CD4-positive, CD25-positive, alpha-beta regulatory T cell (primary cell): ENCODE data around the gene FSTL4. TPM values are rescaled to one million over a fixed set of nuclear protein-coding genes. Genes with fewer than 3 reads are reported as not detected.
A peak's percentile ranks its signal among the peaks of the same experiment; 100 is the strongest.

Source experiments
- ATAC-seq, 2 donors: fragments of 150-1000 bp; cut with Tn5 transposase; one replicate each; pipeline ENCODE4 v1.10.0; 2021; ENCODE audit warnings: low read depth in 2 of 2, moderate number of reproducible peaks in 2 of 2, moderate library complexity in 1 of 2
- DNase-seq, 3 donors: peaks; one replicate each; pipeline versions ENCODE4 v3.0.0 to v3.0.0-alpha.2; 2012 to 2022; ENCODE audit warnings: mixed read lengths in 1 of 3
- H3K27ac ChIP-seq: one replicate; pipeline ENCODE4 v1.7.0; 2013; ENCODE audit warnings: mild to moderate bottlenecking, low read length; ENCODE audit not compliant: insufficient read depth, poor library complexity, severe bottlenecking
- H3K27me3 ChIP-seq: one replicate; pipeline ENCODE4 v1.7.0; 2013; ENCODE audit warnings: low read length; ENCODE audit not compliant: control insufficient read depth, insufficient read depth
- H3K36me3 ChIP-seq: one replicate; pipeline ENCODE4 v1.7.0; 2013; ENCODE audit warnings: mild to moderate bottlenecking, low read length, moderate library complexity; ENCODE audit not compliant: control insufficient read depth, insufficient read depth
- H3K4me1 ChIP-seq: 2 replicates; pipeline ENCODE4 v1.7.0; 2013; ENCODE audit warnings: mild to moderate bottlenecking, low read length; ENCODE audit not compliant: insufficient read depth, control insufficient read depth, poor library complexity, severe bottlenecking
- H3K4me3 ChIP-seq: one replicate; pipeline ENCODE4 v1.7.0; 2013; ENCODE audit warnings: low read depth, mild to moderate bottlenecking, low read length, moderate library complexity
- H3K9me3 ChIP-seq, 2 experiments: 1 replicate in 1 of 2; 2 replicates in 1 of 2; pipeline ENCODE4 v1.7.0; 2013; ENCODE audit warnings: low read length in 2 of 2, mild to moderate bottlenecking in 1 of 2, moderate library complexity in 1 of 2; ENCODE audit not compliant: control insufficient read depth in 2 of 2
- H3K27ac Mint-ChIP-seq, 3 donors: one replicate each; pipeline ENCODE4 v1.8.0; 2020 to 2022; ENCODE audit warnings: mild to moderate bottlenecking in 3 of 3, mixed read lengths in 3 of 3, moderate library complexity in 2 of 3
- H3K27me3 Mint-ChIP-seq: one replicate; pipeline ENCODE4 v1.8.0; 2022; ENCODE audit warnings: mild to moderate bottlenecking, mixed read lengths
- H3K36me3 Mint-ChIP-seq: one replicate; pipeline ENCODE4 v1.8.0; 2020; ENCODE audit warnings: mixed read lengths
- H3K4me1 Mint-ChIP-seq, 4 donors: one replicate each; pipeline ENCODE4 v1.8.0; 2020 to 2022; ENCODE audit warnings: mixed read lengths in 4 of 4, mild to moderate bottlenecking in 1 of 4
- H3K4me3 Mint-ChIP-seq, 4 donors: one replicate each; pipeline ENCODE4 v1.8.0; 2020 to 2022; ENCODE audit warnings: mild to moderate bottlenecking in 4 of 4, mixed read lengths in 4 of 4, moderate library complexity in 3 of 4
- H3K9me3 Mint-ChIP-seq, 7 donors: one replicate each; pipeline ENCODE4 v1.8.0; 2020 to 2022; ENCODE audit warnings: mixed read lengths in 7 of 7, mild to moderate bottlenecking in 3 of 7, moderate library complexity in 2 of 7
- polyA plus RNA-seq, 4 donors: library from polyadenylated mRNA; unstranded; fragments of 300-500 nt; fragmentation: Illumina TruSeq; gene quantifications; one replicate each; pipeline ENCODE4 v1.2.3, GENCODE V29; 2021
- total RNA-seq: library from RNA; stranded (reverse); gene quantifications from one replicate; pipeline ENCODE4 v1.2.3, GENCODE V29; 2022

FSTL4 gene
- total and polyA plus RNA-seq, 5 donors from 2014 or later: 0.57 TPM; not detected in 4

- Histone ChIP-seq H3K27ac (no peak overlapping the region), H3K9me3 (no peaks in the 10 kb centered on the region), H3K36me3 (no peaks in the 10 kb centered on the region), H3K27me3 (no peaks in the 10 kb centered on the region), H3K4me3 (no peak overlapping the region), H3K4me1 (no peaks in the 10 kb centered on the region)
- Mint-ChIP-seq H3K27ac (no peak overlapping the region), H3K4me1 (no peaks in the 10 kb centered on the region), H3K4me3 (no peak overlapping the region), H3K36me3 (no peaks in the 10 kb centered on the region), H3K27me3 (peaks cover 17% of the 10 kb centered on the region), H3K9me3 (no peaks in the 10 kb centered on the region)
- no peak for DNase-seq
- no peak for ATAC-seq
Observed at GRCh38 chr5:133474851-133475590, 137.3 kb downstream of the FSTL4 start.

GRCh38 chr5:133473291-133473690, 139.1 kb downstream of the FSTL4 start:
- Mint-ChIP-seq H3K27ac (peak overlapping the region in 1 of 3 donors; percentile 9), H3K9me3 (no peaks in the 10 kb centered on the region), H3K27me3 (peaks cover 23% of the 10 kb centered on the region), H3K4me1 (no peaks in the 10 kb centered on the region), H3K4me3 (no peak overlapping the region), H3K36me3 (no peaks in the 10 kb centered on the region)
- no peak for DNase-seq
- Histone ChIP-seq H3K27me3 (no peaks in the 10 kb centered on the region), H3K9me3 (no peaks in the 10 kb centered on the region), H3K4me1 (no peaks in the 10 kb centered on the region), H3K36me3 (no peaks in the 10 kb centered on the region), H3K4me3 (no peak overlapping the region), H3K27ac (no peak overlapping the region)
- ATAC-seq: no peak

- no peaks in the 10 kb centered on the region for H3K36me3 ChIP-seq
- Mint-ChIP-seq H3K36me3 (no peaks in the 10 kb centered on the region), H3K4me1 (no peaks in the 10 kb centered on the region), H3K4me3 (no peak overlapping the region), H3K27ac (peak overlapping the region in 1 of 3 donors; percentile 3), H3K27me3 (peaks cover 23% of the 10 kb centered on the region), H3K9me3 (no peaks in the 10 kb centered on the region)
- H3K4me1 ChIP-seq: no peaks in the 10 kb centered on the region
- H3K9me3 ChIP-seq: no peaks in the 10 kb centered on the region
- H3K27me3 ChIP-seq: no peaks in the 10 kb centered on the region
- H3K4me3 ChIP-seq: no peak overlapping the region
- DNase-seq (no peak), ATAC-seq (no peak)
- H3K27ac ChIP-seq: no peak overlapping the region
Observed at GRCh38 chr5:133472829-133473228, 139.5 kb downstream of the FSTL4 start.

- H3K4me3 ChIP-seq: no peak overlapping the region
- no peak overlapping the region for H3K27ac ChIP-seq
- no peak for ATAC-seq
- no peak overlapping the region for H3K27ac Mint-ChIP-seq
- DNase-seq: no peak
- H3K4me1 ChIP-seq: no peaks in the 10 kb centered on the region
- H3K4me3 Mint-ChIP-seq: no peak overlapping the region
- no peaks in the 10 kb centered on the region for H3K27me3 ChIP-seq
- H3K4me1 Mint-ChIP-seq: no peaks in the 10 kb centered on the region
- H3K9me3 Mint-ChIP-seq: no peaks in the 10 kb centered on the region
- no peaks in the 10 kb centered on the region for H3K9me3 ChIP-seq
- peaks cover 23% of the 10 kb centered on the region for H3K27me3 Mint-ChIP-seq
- H3K36me3 ChIP-seq: no peaks in the 10 kb centered on the region
- H3K36me3 Mint-ChIP-seq: no peaks in the 10 kb centered on the region
Observed at GRCh38 chr5:133471699-133472098, 140.6 kb downstream of the FSTL4 start.

GRCh38 chr5:133470841-133471240, 141.5 kb downstream of the FSTL4 start:
- Histone ChIP-seq H3K27ac (no peak overlapping the region), H3K9me3 (no peaks in the 10 kb centered on the region), H3K36me3 (no peaks in the 10 kb centered on the region), H3K4me3 (no peak overlapping the region), H3K27me3 (no peaks in the 10 kb centered on the region), H3K4me1 (no peaks in the 10 kb centered on the region)
- Mint-ChIP-seq H3K27ac (no peak overlapping the region), H3K4me3 (no peak overlapping the region), H3K27me3 (peaks cover 21% of the 10 kb centered on the region), H3K9me3 (no peaks in the 10 kb centered on the region), H3K4me1 (no peaks in the 10 kb centered on the region), H3K36me3 (no peaks in the 10 kb centered on the region)
- ATAC-seq (no peak), DNase-seq (no peak)

- H3K4me3 Mint-ChIP-seq: no peak overlapping the region
- Histone ChIP-seq H3K36me3 (no peaks in the 10 kb centered on the region), H3K27ac (no peak overlapping the region), H3K27me3 (no peaks in the 10 kb centered on the region), H3K9me3 (no peaks in the 10 kb centered on the region), H3K4me1 (no peaks in the 10 kb centered on the region), H3K4me3 (no peak overlapping the region)
- H3K9me3 Mint-ChIP-seq: no peaks in the 10 kb centered on the region
- no peaks in the 10 kb centered on the region for H3K4me1 Mint-ChIP-seq
- ATAC-seq (no peak), DNase-seq (no peak)
- H3K27me3 Mint-ChIP-seq: peaks cover 13% of the 10 kb centered on the region
- no peaks in the 10 kb centered on the region for H3K36me3 Mint-ChIP-seq
- H3K27ac Mint-ChIP-seq: no peak overlapping the region
Observed at GRCh38 chr5:133469846-133470245, 142.5 kb downstream of the FSTL4 start.

GRCh38 chr5:133469252-133469651, 143.1 kb downstream of the FSTL4 start:
- H3K36me3 Mint-ChIP-seq: no peaks in the 10 kb centered on the region
- no peak overlapping the region for H3K4me3 Mint-ChIP-seq
- H3K27me3 ChIP-seq: no peaks in the 10 kb centered on the region
- H3K36me3 ChIP-seq: no peaks in the 10 kb centered on the region
- H3K27ac Mint-ChIP-seq: no peak overlapping the region
- no peak overlapping the region for H3K4me3 ChIP-seq
- DNase-seq (no peak), ATAC-seq (no peak)
- H3K27me3 Mint-ChIP-seq: peaks cover 13% of the 10 kb centered on the region
- no peaks in the 10 kb centered on the region for H3K9me3 Mint-ChIP-seq
- no peaks in the 10 kb centered on the region for H3K9me3 ChIP-seq
- H3K4me1 Mint-ChIP-seq: no peaks in the 10 kb centered on the region
- no peaks in the 10 kb centered on the region for H3K4me1 ChIP-seq
- no peak overlapping the region for H3K27ac ChIP-seq

GRCh38 chr5:133468596-133468995, 143.7 kb downstream of the FSTL4 start:
- no peak for ATAC-seq
- no peaks in the 10 kb centered on the region for H3K27me3 ChIP-seq
- no peak for DNase-seq
- H3K4me3 ChIP-seq: no peak overlapping the region
- no peaks in the 10 kb centered on the region for H3K9me3 Mint-ChIP-seq
- no peaks in the 10 kb centered on the region for H3K36me3 Mint-ChIP-seq
- H3K36me3 ChIP-seq: no peaks in the 10 kb centered on the region
- no peaks in the 10 kb centered on the region for H3K9me3 ChIP-seq
- no peak overlapping the region for H3K27ac Mint-ChIP-seq
- H3K4me3 Mint-ChIP-seq: no peak overlapping the region
- peaks cover 11% of the 10 kb centered on the region for H3K27me3 Mint-ChIP-seq
- H3K4me1 Mint-ChIP-seq: no peaks in the 10 kb centered on the region
- H3K27ac ChIP-seq: no peak overlapping the region
- no peaks in the 10 kb centered on the region for H3K4me1 ChIP-seq
